ENCODE results near the gene ZNF626.
"Not testable (repeated sequence)": the region's sequence is repeated elsewhere in the genome, so short reads cannot be mapped to it uniquely, and the experiment has no call there.

ZNF626 gene
- 5.3 to 16.2 reads per million in 2 donors for total RNA-seq

- DNase-seq, result peak; percentile 86
Measured at GRCh38 chr19:20661150-20661819, at the start of gene ZNF626. Gene ZNF626, minus strand, starts transcription at chr19:20661571. Its CDS starts 125 bp downstream, at chr19:20661446.

- DNase-seq, result no peak
Measured at GRCh38 chr19:20669263-20669662, 7.9 kb upstream of the ZNF626 start.

GRCh38 chr19:20667281-20667680 lies 5.9 kb upstream of the ZNF626 start:
- DNase-seq, result no peak

GRCh38 chr19:20664901-20665781 lies 3.8 kb upstream of the ZNF626 start:
- no peak for DNase-seq

GRCh38 chr19:20664475-20664874 lies 3.1 kb upstream of the ZNF626 start:
- DNase-seq, result not testable (repeated sequence)

GRCh38 chr19:20662421-20663105 lies 1.2 kb upstream of the ZNF626 start:
- DNase-seq, result no peak

GRCh38 chr19:20660473-20661140 lies 764 bp downstream of the ZNF626 start:
- DNase-seq, result no peak

GRCh38 chr19:20640545-20640944 lies 20.8 kb downstream of the ZNF626 start:
- no peak for DNase-seq

GRCh38 chr19:20640023-20640422 lies 21.3 kb downstream of the ZNF626 start:
- DNase-seq, result no peak

- DNase-seq, result not testable (repeated sequence)
Measured at GRCh38 chr19:20624560-20624959, 36.8 kb downstream of the ZNF626 start.

- DNase-seq, result no peak
Measured at GRCh38 chr19:20616071-20616470, 45.3 kb downstream of the ZNF626 start.

- DNase-seq, result not testable (repeated sequence)
Measured at GRCh38 chr19:20614971-20615370, 46.4 kb downstream of the ZNF626 start.

GRCh38 chr19:20612711-20613316 lies 48.6 kb downstream of the ZNF626 start:
- DNase-seq, result no peak

GRCh38 chr19:20611866-20612265 lies 49.5 kb downstream of the ZNF626 start:
- no peak for DNase-seq

- no peak for DNase-seq
Measured at GRCh38 chr19:20607943-20608342, 53.4 kb downstream of the ZNF626 start.

All from T-helper 9 cell (primary cell).